ENCODE data around the gene SP100. TPM values are rescaled to one million over a fixed set of nuclear protein-coding genes. Genes with fewer than 3 reads are reported as not detected.

SP100 gene
- total and polyA plus RNA-seq, 2 of the 13 experiments (the other 11 are each of a cell fraction or from before 2014, with no cell fraction given): 12.6 to 16.5 TPM

DNA sequence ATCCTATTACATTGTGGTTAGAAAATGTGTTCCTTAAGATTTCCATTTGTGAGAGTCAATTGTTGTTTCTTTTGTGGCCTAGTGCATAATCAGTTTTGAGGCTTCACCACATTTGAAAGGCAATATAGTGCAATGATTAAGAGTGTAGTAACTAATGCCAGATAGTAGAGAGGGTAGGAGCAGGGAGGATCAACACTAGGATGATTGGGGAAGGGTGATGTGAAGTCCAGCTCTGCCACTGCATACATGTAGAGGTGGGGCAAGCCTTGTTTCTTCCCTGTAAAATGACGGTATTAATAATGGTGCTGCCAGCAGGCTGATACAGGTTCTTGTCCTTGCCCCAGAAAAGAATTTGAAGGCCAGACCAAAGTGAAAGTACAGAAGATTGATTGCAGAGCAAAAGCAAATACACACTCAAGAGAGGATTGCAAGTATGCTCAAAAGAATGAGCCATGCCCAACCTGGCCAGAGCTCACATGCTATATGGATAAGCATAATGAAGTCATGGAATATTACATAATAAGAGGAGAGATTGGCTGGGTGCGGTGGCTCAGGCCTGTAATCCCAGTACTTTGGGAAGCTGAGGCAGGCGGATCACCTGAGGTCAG lies 8.0 kb downstream of the SP100 start (continued):
- TF ChIP-seq NBN (conservative IDR thresholded peaks at IDR 0.05) (no peak), ZBTB7A (CRISPR knock-in tag; IDR thresholded peaks at IDR 0.05) (no peak), PITX1 (CRISPR knock-in tag; IDR thresholded peaks at IDR 0.05) (0 out of 2 replicates have a peak, but pooled peaks have one; percentile 26), RAD21 (CRISPR knock-in tag; IDR thresholded peaks at IDR 0.05) (no peak), ZNF850 (CRISPR knock-in tag; conservative IDR thresholded peaks at IDR 0.05) (no peak), ZMYM4 (CRISPR knock-in tag; IDR thresholded peaks at IDR 0.05) (peak; percentile 78), ZNF235 (CRISPR knock-in tag; IDR thresholded peaks at IDR 0.05; ENCODE audit: borderline replicate concordance) (no peak), ZNF775 (CRISPR knock-in tag; IDR thresholded peaks at IDR 0.05; ENCODE audit: borderline replicate concordance) (no peak), ZNF275 (CRISPR knock-in tag; IDR thresholded peaks at IDR 0.05; ENCODE audit: borderline replicate concordance) (no peak), GPN1 (CRISPR knock-in tag; IDR thresholded peaks at IDR 0.05; ENCODE audit: borderline replicate concordance) (no peak), HIC2 (CRISPR knock-in tag; IDR thresholded peaks at IDR 0.05; ENCODE audit: low read depth) (no peak), TBX2 (CRISPR knock-in tag; IDR thresholded peaks at IDR 0.05; ENCODE audit: borderline replicate concordance) (0 out of 2 replicates have a peak, but pooled peaks have one; percentile 30), ARNT2 (CRISPR knock-in tag; IDR thresholded peaks at IDR 0.05; ENCODE audit: low read depth) (no peak), ZNF550 (CRISPR knock-in tag; IDR thresholded peaks at IDR 0.05; ENCODE audit: borderline replicate concordance) (no peak)
- TF ChIP-seq, protein P1, sequence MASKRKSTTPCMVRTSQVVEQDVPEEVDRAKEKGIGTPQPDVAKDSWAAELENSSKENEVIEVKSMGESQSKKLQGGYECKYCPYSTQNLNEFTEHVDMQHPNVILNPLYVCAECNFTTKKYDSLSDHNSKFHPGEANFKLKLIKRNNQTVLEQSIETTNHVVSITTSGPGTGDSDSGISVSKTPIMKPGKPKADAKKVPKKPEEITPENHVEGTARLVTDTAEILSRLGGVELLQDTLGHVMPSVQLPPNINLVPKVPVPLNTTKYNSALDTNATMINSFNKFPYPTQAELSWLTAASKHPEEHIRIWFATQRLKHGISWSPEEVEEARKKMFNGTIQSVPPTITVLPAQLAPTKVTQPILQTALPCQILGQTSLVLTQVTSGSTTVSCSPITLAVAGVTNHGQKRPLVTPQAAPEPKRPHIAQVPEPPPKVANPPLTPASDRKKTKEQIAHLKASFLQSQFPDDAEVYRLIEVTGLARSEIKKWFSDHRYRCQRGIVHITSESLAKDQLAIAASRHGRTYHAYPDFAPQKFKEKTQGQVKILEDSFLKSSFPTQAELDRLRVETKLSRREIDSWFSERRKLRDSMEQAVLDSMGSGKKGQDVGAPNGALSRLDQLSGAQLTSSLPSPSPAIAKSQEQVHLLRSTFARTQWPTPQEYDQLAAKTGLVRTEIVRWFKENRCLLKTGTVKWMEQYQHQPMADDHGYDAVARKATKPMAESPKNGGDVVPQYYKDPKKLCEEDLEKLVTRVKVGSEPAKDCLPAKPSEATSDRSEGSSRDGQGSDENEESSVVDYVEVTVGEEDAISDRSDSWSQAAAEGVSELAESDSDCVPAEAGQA (IDR thresholded peaks at IDR 0.05; ENCODE audit: low read depth): no peak
- TF ChIP-seq, protein P1 (CRISPR knock-in tag; IDR thresholded peaks at IDR 0.05; ENCODE audit: borderline replicate concordance): no peak
- TF ChIP-seq, protein P2, sequence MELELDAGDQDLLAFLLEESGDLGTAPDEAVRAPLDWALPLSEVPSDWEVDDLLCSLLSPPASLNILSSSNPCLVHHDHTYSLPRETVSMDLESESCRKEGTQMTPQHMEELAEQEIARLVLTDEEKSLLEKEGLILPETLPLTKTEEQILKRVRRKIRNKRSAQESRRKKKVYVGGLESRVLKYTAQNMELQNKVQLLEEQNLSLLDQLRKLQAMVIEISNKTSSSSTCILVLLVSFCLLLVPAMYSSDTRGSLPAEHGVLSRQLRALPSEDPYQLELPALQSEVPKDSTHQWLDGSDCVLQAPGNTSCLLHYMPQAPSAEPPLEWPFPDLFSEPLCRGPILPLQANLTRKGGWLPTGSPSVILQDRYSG (CRISPR knock-in tag; IDR thresholded peaks at IDR 0.05): no peak
- TF ChIP-seq, protein P3, sequence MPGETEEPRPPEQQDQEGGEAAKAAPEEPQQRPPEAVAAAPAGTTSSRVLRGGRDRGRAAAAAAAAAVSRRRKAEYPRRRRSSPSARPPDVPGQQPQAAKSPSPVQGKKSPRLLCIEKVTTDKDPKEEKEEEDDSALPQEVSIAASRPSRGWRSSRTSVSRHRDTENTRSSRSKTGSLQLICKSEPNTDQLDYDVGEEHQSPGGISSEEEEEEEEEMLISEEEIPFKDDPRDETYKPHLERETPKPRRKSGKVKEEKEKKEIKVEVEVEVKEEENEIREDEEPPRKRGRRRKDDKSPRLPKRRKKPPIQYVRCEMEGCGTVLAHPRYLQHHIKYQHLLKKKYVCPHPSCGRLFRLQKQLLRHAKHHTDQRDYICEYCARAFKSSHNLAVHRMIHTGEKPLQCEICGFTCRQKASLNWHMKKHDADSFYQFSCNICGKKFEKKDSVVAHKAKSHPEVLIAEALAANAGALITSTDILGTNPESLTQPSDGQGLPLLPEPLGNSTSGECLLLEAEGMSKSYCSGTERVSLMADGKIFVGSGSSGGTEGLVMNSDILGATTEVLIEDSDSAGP (CRISPR knock-in tag; IDR thresholded peaks at IDR 0.05; ENCODE audit: borderline replicate concordance): no peak

Data from HepG2 (cell line).